ENCODE data around the gene COL9A1. TPM values are rescaled to one million over a fixed set of nuclear protein-coding genes. Genes with fewer than 3 reads are reported as not detected.
A peak's percentile ranks its signal among the peaks of the same experiment; 100 is the strongest.

Gene COL9A1
- total and polyA plus RNA-seq, 9 of the 15 experiments (the other 6 are each of a cell fraction or from before 2014, with no cell fraction given): 0.01 to 0.13 (median 0.06) TPM; not detected in 1

GRCh38 chr6:70337743-70338105 lies 34.8 kb upstream of the COL9A1 start (continued):
- TF ChIP-seq ZNF395 (CRISPR knock-in tag; IDR thresholded peaks at IDR 0.05) (0 out of 2 replicates have a peak, but pooled peaks have one; percentile 13), ZNF282 (CRISPR knock-in tag; IDR thresholded peaks at IDR 0.05) (no peak), ZKSCAN8 (CRISPR knock-in tag; IDR thresholded peaks at IDR 0.05) (peak; percentile 74; the same call in 1 of the 2 replicates), CBX5 (IDR thresholded peaks at IDR 0.05; ENCODE audit: borderline replicate concordance, low read depth) (no peak), ZNF134 (CRISPR knock-in tag; conservative IDR thresholded peaks at IDR 0.05) (no peak), ZBED1 (IDR thresholded peaks at IDR 0.05) (no peak), ZNF586 (CRISPR knock-in tag; conservative IDR thresholded peaks at IDR 0.05) (no peak)

GRCh38 chr6:70336996-70337742 lies 34.3 kb upstream of the COL9A1 start:
- Histone ChIP-seq H3K27me3 (ENCODE audit: control insufficient read depth in 2 of 2, insufficient read depth in 2 of 2, low read length in 2 of 2) (no peaks in the 10 kb centered on the region), H3K4me2 (ENCODE audit: insufficient read depth, low read length) (peak overlapping the region; percentile 67), H3K79me2 (ENCODE audit: control insufficient read depth, insufficient read depth, low read length) (no peaks in the 10 kb centered on the region), H3K27ac (ENCODE audit: extremely low read depth, low read depth, low read length) (peak overlapping the region; percentile 56), H3K9ac (ENCODE audit: insufficient read depth in 1 of 2, low read depth in 2 of 2, low read length in 2 of 2) (peak overlapping the region in 1 of 2 experiments; percentile 33; a peak in 3 of 4 replicates), H3K4me3 (no peak overlapping the region), H3K36me3 (ENCODE audit: control insufficient read depth, insufficient read depth, low read length) (no peaks in the 10 kb centered on the region), H4K20me1 (replicated peaks; ENCODE audit: control insufficient read depth, insufficient read depth, low read length) (no peaks in the 10 kb centered on the region), H3K4me1 (replicated peaks in 1 of 2; ENCODE audit: control insufficient read depth in 2 of 2, insufficient read depth in 2 of 2, low read length in 2 of 2) (peaks cover 8 to 13% of the 10 kb centered on the region in 2 experiments), H3K9me3 (replicated peaks; ENCODE audit: control insufficient read depth, insufficient read depth, low read depth, low read length) (peaks cover 11% of the 10 kb centered on the region), H3K9me1 (ENCODE audit: control insufficient read depth, insufficient read depth, low read length) (no peaks in the 10 kb centered on the region), H2AFZ (ENCODE audit: low read depth, low read length) (peak overlapping the region; percentile 1)
- BruUV-seq (replicated peaks): no TSS peak
- CTCF ChIA-PET (ENCODE audit: low intra/inter-chr PET ratio): no interaction called here
- WGBS (ENCODE audit: insufficient coverage, low coverage, missing lambda C conversion rate): 27% methylated on average over 7 of the region's 7 CpGs
- DNase-seq (ENCODE audit: extremely low read depth in 1 of 4, low spot score in 3 of 4) (peak; percentile 93 to 97 (median 95)), ATAC-seq (peak; percentile 98), FAIRE-seq (peak; percentile 99)
- POLR2A ChIA-PET: interaction anchor here (0.6 to 2.6 kb wide), 7 partner anchors 9 to 333 kb away, joined by 3 to 15 read pairs (median 4); no protein-coding TSS in a partner anchor
- in situ Hi-C loops (cut with MboI): no loop called here
- intact Hi-C loops (cut with micrococcal nuclease): no loop called here
- TF ChIP-seq ZNF239 (CRISPR knock-in tag; IDR thresholded peaks at IDR 0.05): peak; percentile 62
- peak; percentile 68; the same call in 1 of the 2 replicates for TF ChIP-seq TOE1 (IDR thresholded peaks at IDR 0.05; ENCODE audit: borderline replicate concordance)
- no peak for TF ChIP-seq TOE1 (CRISPR knock-in tag; IDR thresholded peaks at IDR 0.05; ENCODE audit: borderline replicate concordance, low read depth)
- peak; percentile 92 for TF ChIP-seq MBD2 (IDR thresholded peaks at IDR 0.05; ENCODE audit: borderline replicate concordance, low read depth)
- TF ChIP-seq CGGBP1 (CRISPR knock-in tag; IDR thresholded peaks at IDR 0.05): peak; percentile 35; the same call in 1 of the 2 replicates
- peak; percentile 97 for TF ChIP-seq SMAD3 (CRISPR knock-in tag; conservative IDR thresholded peaks at IDR 0.05)
- peak; percentile 71; the same call in 1 of the 2 replicates for TF ChIP-seq ZBTB17 (CRISPR knock-in tag; IDR thresholded peaks at IDR 0.05)
- peak; percentile 100 for TF ChIP-seq NCOR1 (IDR thresholded peaks at IDR 0.05)
- no peak for TF ChIP-seq ZNF764 (CRISPR knock-in tag; IDR thresholded peaks at IDR 0.05; ENCODE audit: low read depth)
- TF ChIP-seq OTX1 (CRISPR knock-in tag; IDR thresholded peaks at IDR 0.05): peak; percentile 91; the same call in 1 of the 2 replicates
- TF ChIP-seq ZNF224 (CRISPR knock-in tag; IDR thresholded peaks at IDR 0.05): no peak
- TF ChIP-seq ILK (tag; IDR thresholded peaks at IDR 0.05; ENCODE audit: borderline replicate concordance, low read depth): no peak
- TF ChIP-seq TCF7 (IDR thresholded peaks at IDR 0.05; ENCODE audit: borderline replicate concordance): peak; percentile 81; the same call in 1 of the 2 replicates
- peak; percentile 56 to 75; a peak in 3 of 4 replicates for TF ChIP-seq FOXA3 (CRISPR knock-in tag; conservative IDR thresholded peaks at IDR 0.05 in 1 of 2, IDR thresholded peaks at IDR 0.05 in 1 of 2)
- TF ChIP-seq ZNF121 (CRISPR knock-in tag; conservative IDR thresholded peaks at IDR 0.05): no peak

All from K562 (cell line).